H9 (cell line): ENCODE measurements around the gene PCSK6. TPM values are rescaled to one million over a fixed set of nuclear protein-coding genes. Genes with fewer than 3 reads are reported as not detected.

ENCODE experiments used
- DNase-seq: peaks from one replicate; pipeline ENCODE4 v3.0.0-alpha.2; 2017
- H2AFZ ChIP-seq: one replicate; pipeline ENCODE4 v1.6.1; 2013; ENCODE audit warnings: mild to moderate bottlenecking, low read length, control low read depth, moderate library complexity
- H2AK5ac ChIP-seq: 2 replicates; pipeline ENCODE4 v1.6.1; 2013; ENCODE audit warnings: low read length, control low read depth, mixed read lengths; ENCODE audit not compliant: insufficient read length
- H2BK120ac ChIP-seq: one replicate; pipeline ENCODE4 v1.6.1; 2013; ENCODE audit warnings: low read depth, mild to moderate bottlenecking, low read length, control low read depth, inconsistent platforms; ENCODE audit not compliant: poor library complexity, severe bottlenecking
- H2BK12ac ChIP-seq: 2 replicates; pipeline ENCODE4 v1.6.1; 2013; ENCODE audit warnings: low read length, control low read depth, mixed read lengths, low read depth; ENCODE audit not compliant: insufficient read length
- H2BK15ac ChIP-seq: 2 replicates; pipeline ENCODE4 v1.6.1; 2013; ENCODE audit warnings: low read depth, low read length, control low read depth
- H2BK20ac ChIP-seq: one replicate; pipeline ENCODE4 v1.6.1; 2013; ENCODE audit warnings: low read depth, mild to moderate bottlenecking, low read length, control low read depth, inconsistent platforms; ENCODE audit not compliant: poor library complexity, severe bottlenecking
- H2BK5ac ChIP-seq: 2 replicates; pipeline ENCODE4 v1.6.1; 2013; ENCODE audit warnings: low read length, control low read depth, mixed read lengths; ENCODE audit not compliant: insufficient read length
- H3K14ac ChIP-seq: 2 replicates; pipeline ENCODE4 v1.6.1; 2013; ENCODE audit warnings: low read length, control low read depth; ENCODE audit not compliant: insufficient read depth
- H3K18ac ChIP-seq: 2 replicates; pipeline ENCODE4 v1.6.1; 2013; ENCODE audit warnings: low read depth, mild to moderate bottlenecking, mixed read lengths, low read length, control low read depth; ENCODE audit not compliant: insufficient read length
- H3K23ac ChIP-seq: 2 replicates; pipeline ENCODE4 v1.6.1; 2013; ENCODE audit warnings: low read length, control low read depth, mixed read lengths, low read depth; ENCODE audit not compliant: insufficient read length
- H3K23me2 ChIP-seq: 2 replicates; pipeline ENCODE4 v1.6.1; 2013; ENCODE audit warnings: low read depth, mild to moderate bottlenecking, mixed read lengths, low read length, control low read depth; ENCODE audit not compliant: insufficient read length, poor library complexity, severe bottlenecking
- H3K27ac ChIP-seq: 2 replicates; pipeline ENCODE4 v1.5.1; 2013; ENCODE audit warnings: low read length, control low read depth, mixed read lengths, low read depth; ENCODE audit not compliant: insufficient read length
- H3K27me3 ChIP-seq: 2 replicates; pipeline ENCODE4 v1.6.1; 2013; ENCODE audit warnings: low read length, control low read depth, inconsistent platforms; ENCODE audit not compliant: insufficient read depth
- H3K4ac ChIP-seq: 2 replicates; pipeline ENCODE4 v1.6.1; 2013; ENCODE audit warnings: low read depth, mild to moderate bottlenecking, control low read depth, inconsistent platforms, low read length, moderate library complexity
- H3K4me1 ChIP-seq: 2 replicates; pipeline ENCODE4 v1.6.1; 2013; ENCODE audit warnings: low read length, control low read depth, inconsistent platforms; ENCODE audit not compliant: insufficient read depth
- H3K4me2 ChIP-seq: 2 replicates; pipeline ENCODE4 v1.6.1; 2013; ENCODE audit warnings: low read length, control low read depth, mixed read lengths; ENCODE audit not compliant: insufficient read length, insufficient read depth
- H3K56ac ChIP-seq: 2 replicates; pipeline ENCODE4 v1.6.1; 2013; ENCODE audit warnings: low read depth, mild to moderate bottlenecking, mixed read lengths, low read length, control low read depth; ENCODE audit not compliant: insufficient read length
- H3K79me1 ChIP-seq: 2 replicates; pipeline ENCODE4 v1.6.1; 2013; ENCODE audit warnings: low read depth, mild to moderate bottlenecking, moderate library complexity, low read length, control low read depth, inconsistent platforms; ENCODE audit not compliant: insufficient read depth, poor library complexity, severe bottlenecking
- H3K79me2 ChIP-seq: 2 replicates; pipeline ENCODE4 v1.6.1; 2013; ENCODE audit warnings: low read length, control low read depth, inconsistent platforms; ENCODE audit not compliant: insufficient read depth
- H3K9ac ChIP-seq: 2 replicates; pipeline ENCODE4 v1.6.1; 2013; ENCODE audit warnings: low read length, control low read depth, mixed read lengths; ENCODE audit not compliant: insufficient read length; ENCODE audit errors: extremely low read depth
- H3K9me3 ChIP-seq: one replicate; pipeline ENCODE4 v1.6.1; 2013; ENCODE audit warnings: low read depth, low read length, inconsistent platforms; ENCODE audit not compliant: control insufficient read depth
- H3T11ph ChIP-seq: one replicate; pipeline ENCODE4 v1.6.1; 2013; ENCODE audit warnings: mild to moderate bottlenecking, low read length, control low read depth, inconsistent platforms
- H4K20me1 ChIP-seq: one replicate; pipeline ENCODE4 v1.6.1; 2013; ENCODE audit not compliant: control insufficient read depth, insufficient read length, insufficient read depth
- H4K5ac ChIP-seq: 2 replicates; pipeline ENCODE4 v1.6.1; 2013; ENCODE audit warnings: low read depth, mild to moderate bottlenecking, mixed read lengths, low read length, control low read depth; ENCODE audit not compliant: insufficient read length
- H4K8ac ChIP-seq: replicated peaks from 2 replicates; pipeline ENCODE4 v1.6.1; 2013; ENCODE audit warnings: low read length, control low read depth, mixed read lengths, low read depth; ENCODE audit not compliant: insufficient read length
- H4K91ac ChIP-seq: 2 replicates; pipeline ENCODE4 v1.6.1; 2013; ENCODE audit warnings: low read depth, mild to moderate bottlenecking, moderate library complexity, mixed read lengths, low read length, control low read depth; ENCODE audit not compliant: insufficient read length
- H3K27ac Mint-ChIP-seq, 3 experiments: 2 replicates in 2 of 3; 3 replicates in 1 of 3; pipeline ENCODE4 v1.8.0; 2020 to 2021; ENCODE audit warnings: mixed read lengths in 3 of 3, mild to moderate bottlenecking in 1 of 3, moderate library complexity in 1 of 3
- H3K27me3 Mint-ChIP-seq: 2 replicates; pipeline ENCODE4 v1.8.0; 2021; ENCODE audit warnings: low read depth, mild to moderate bottlenecking, moderate library complexity, mixed read lengths
- H3K36me3 Mint-ChIP-seq, 3 experiments: 2 replicates in 2 of 3; 3 replicates in 1 of 3; pipeline ENCODE4 v1.8.0; 2020 to 2021; ENCODE audit warnings: low read depth in 3 of 3, mixed read lengths in 3 of 3; ENCODE audit not compliant: insufficient read depth in 1 of 3
- H3K4me1 Mint-ChIP-seq, 2 experiments: 2 replicates each; pipeline ENCODE4 v1.8.0; 2020; ENCODE audit warnings: mixed read lengths in 2 of 2
- H3K4me3 Mint-ChIP-seq, 2 experiments: 2 replicates in 1 of 2; 3 replicates in 1 of 2; pipeline ENCODE4 v1.8.0; 2020 to 2021; ENCODE audit warnings: mild to moderate bottlenecking in 2 of 2, mixed read lengths in 2 of 2, moderate library complexity in 1 of 2
- H3K9me3 Mint-ChIP-seq, 2 experiments: 2 replicates in 1 of 2; 3 replicates in 1 of 2; pipeline ENCODE4 v1.8.0; 2020; ENCODE audit warnings: mild to moderate bottlenecking in 2 of 2, mixed read lengths in 2 of 2, moderate library complexity in 1 of 2
- CTCF ChIP-seq: fragments of 200-600 bp; sonication (generic); conservative IDR thresholded peaks from 3 replicates; pipeline ENCODE4 v1.8.0; 2021; ENCODE audit warnings: antibody characterized with exemption, mild to moderate bottlenecking
- WGBS: extraction: QIAGEN DNeasy Blood & Tissue Kit; methylation state at CpG from one replicate; pipeline ENCODE4 v1.1.7; 2013; ENCODE audit warnings: missing lambda C conversion rate, low lambda C conversion rate, mixed read lengths; ENCODE audit not compliant: insufficient read length; ENCODE audit errors: extremely low coverage; 5-methylcytosine and 5-hydroxymethylcytosine counted together
- total RNA-seq: library from RNA; stranded (reverse); gene quantifications from 2 replicates; pipeline ENCODE4 v1.2.1, GENCODE V29; 2021

PCSK6 gene
- total RNA-seq, 1 experiment from 2014 or later: 4.0 TPM

- no CpG with 5 or more reads among the region's 11 CpGs for WGBS
- Histone ChIP-seq H2BK120ac (no peak overlapping the region), H3K23ac (no peak overlapping the region), H2AFZ (no peak overlapping the region), H3K18ac (no peak overlapping the region), H4K8ac (no peak overlapping the region), H4K20me1 (no peaks in the 10 kb centered on the region), H3K4me1 (no peaks in the 10 kb centered on the region), H3K56ac (no peak overlapping the region), H3K9ac (no peak overlapping the region), H4K91ac (no peak overlapping the region), H3K27ac (no peak overlapping the region), H2BK15ac (no peak overlapping the region), H2AK5ac (no peak overlapping the region), H3K14ac (no peak overlapping the region), H3K9me3 (no peaks in the 10 kb centered on the region), H3T11ph (no peak overlapping the region), H3K4me2 (no peak overlapping the region), H4K5ac (no peak overlapping the region), H2BK5ac (no peak overlapping the region), H2BK20ac (no peak overlapping the region), H3K23me2 (no peaks in the 10 kb centered on the region), H3K79me2 (no peaks in the 10 kb centered on the region), H3K4ac (no peak overlapping the region), H3K79me1 (no peaks in the 10 kb centered on the region), H3K27me3 (no peaks in the 10 kb centered on the region), H2BK12ac (no peak overlapping the region)
- no peak overlapping the region for H3K4me3 Mint-ChIP-seq
- no peaks in the 10 kb centered on the region; the same call in 1 of the 2 replicates for H3K27me3 Mint-ChIP-seq
- H3K27ac Mint-ChIP-seq: no peak overlapping the region; a peak in 1 of 7 replicates
- H3K36me3 Mint-ChIP-seq: no peaks in the 10 kb centered on the region
- TF ChIP-seq CTCF: no peak
- no peak for DNase-seq
- H3K4me1 Mint-ChIP-seq: peaks cover 13 to 26% of the 10 kb centered on the region in 2 experiments
- H3K9me3 Mint-ChIP-seq: no peaks in the 10 kb centered on the region
Measured at GRCh38 chr15:101452572-101452971, 36.9 kb downstream of the PCSK6 start.
